GM23338 (cell line): ENCODE results near the gene SLC6A7. TPM values are rescaled to one million over a fixed set of nuclear protein-coding genes. Genes with fewer than 3 reads are reported as not detected.

Source experiments
- polyA plus RNA-seq: library from polyadenylated mRNA; unstranded; fragments of >200 nt; fragmentation: Nextera tagmentation; extraction: Ambion mirVana; gene quantifications from 2 replicates; pipeline ENCODE4 v1.2.1, GENCODE V29; 2016
- total RNA-seq: library from RNA; depleted of rRNA; stranded (reverse); fragments of >200 nt; shearing (Covaris generic); gene quantifications from 2 replicates; pipeline ENCODE4 v1.2.3, GENCODE V29; 2014; rRNA removed
- TF ChIP-seq, protein P1 (sequence below): fragments of 250-450 bp; sonication (Bioruptor Pico); IDR thresholded peaks from 2 replicates; pipeline ENCODE4 v1.5.0; 2020; ENCODE audit warnings: mild to moderate bottlenecking, moderate library complexity

The SLC6A7 gene
- total and polyA plus RNA-seq, 2 experiments from 2014 or later = not detected

DNA sequence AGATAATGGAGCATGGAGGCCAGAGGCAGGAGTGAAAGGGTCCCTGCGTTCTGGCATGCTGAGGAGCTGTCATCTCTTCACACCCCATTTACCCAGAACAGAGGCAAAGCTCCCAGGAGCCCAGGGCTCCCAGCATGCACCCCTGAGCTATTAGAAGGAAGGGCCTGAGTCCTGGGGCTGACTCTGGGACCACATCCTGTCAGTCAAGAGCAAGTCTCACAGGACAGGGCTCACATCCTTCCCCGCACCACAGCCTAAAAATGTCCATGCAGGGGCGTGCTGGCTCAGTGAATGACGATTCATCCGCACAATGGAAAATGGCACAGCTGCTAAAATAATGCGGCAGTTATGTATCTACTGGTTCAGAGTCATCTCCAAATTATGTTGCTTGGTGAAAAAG is 68.3 kb downstream of the SLC6A7 start (continued):
- TF ChIP-seq, protein P1, sequence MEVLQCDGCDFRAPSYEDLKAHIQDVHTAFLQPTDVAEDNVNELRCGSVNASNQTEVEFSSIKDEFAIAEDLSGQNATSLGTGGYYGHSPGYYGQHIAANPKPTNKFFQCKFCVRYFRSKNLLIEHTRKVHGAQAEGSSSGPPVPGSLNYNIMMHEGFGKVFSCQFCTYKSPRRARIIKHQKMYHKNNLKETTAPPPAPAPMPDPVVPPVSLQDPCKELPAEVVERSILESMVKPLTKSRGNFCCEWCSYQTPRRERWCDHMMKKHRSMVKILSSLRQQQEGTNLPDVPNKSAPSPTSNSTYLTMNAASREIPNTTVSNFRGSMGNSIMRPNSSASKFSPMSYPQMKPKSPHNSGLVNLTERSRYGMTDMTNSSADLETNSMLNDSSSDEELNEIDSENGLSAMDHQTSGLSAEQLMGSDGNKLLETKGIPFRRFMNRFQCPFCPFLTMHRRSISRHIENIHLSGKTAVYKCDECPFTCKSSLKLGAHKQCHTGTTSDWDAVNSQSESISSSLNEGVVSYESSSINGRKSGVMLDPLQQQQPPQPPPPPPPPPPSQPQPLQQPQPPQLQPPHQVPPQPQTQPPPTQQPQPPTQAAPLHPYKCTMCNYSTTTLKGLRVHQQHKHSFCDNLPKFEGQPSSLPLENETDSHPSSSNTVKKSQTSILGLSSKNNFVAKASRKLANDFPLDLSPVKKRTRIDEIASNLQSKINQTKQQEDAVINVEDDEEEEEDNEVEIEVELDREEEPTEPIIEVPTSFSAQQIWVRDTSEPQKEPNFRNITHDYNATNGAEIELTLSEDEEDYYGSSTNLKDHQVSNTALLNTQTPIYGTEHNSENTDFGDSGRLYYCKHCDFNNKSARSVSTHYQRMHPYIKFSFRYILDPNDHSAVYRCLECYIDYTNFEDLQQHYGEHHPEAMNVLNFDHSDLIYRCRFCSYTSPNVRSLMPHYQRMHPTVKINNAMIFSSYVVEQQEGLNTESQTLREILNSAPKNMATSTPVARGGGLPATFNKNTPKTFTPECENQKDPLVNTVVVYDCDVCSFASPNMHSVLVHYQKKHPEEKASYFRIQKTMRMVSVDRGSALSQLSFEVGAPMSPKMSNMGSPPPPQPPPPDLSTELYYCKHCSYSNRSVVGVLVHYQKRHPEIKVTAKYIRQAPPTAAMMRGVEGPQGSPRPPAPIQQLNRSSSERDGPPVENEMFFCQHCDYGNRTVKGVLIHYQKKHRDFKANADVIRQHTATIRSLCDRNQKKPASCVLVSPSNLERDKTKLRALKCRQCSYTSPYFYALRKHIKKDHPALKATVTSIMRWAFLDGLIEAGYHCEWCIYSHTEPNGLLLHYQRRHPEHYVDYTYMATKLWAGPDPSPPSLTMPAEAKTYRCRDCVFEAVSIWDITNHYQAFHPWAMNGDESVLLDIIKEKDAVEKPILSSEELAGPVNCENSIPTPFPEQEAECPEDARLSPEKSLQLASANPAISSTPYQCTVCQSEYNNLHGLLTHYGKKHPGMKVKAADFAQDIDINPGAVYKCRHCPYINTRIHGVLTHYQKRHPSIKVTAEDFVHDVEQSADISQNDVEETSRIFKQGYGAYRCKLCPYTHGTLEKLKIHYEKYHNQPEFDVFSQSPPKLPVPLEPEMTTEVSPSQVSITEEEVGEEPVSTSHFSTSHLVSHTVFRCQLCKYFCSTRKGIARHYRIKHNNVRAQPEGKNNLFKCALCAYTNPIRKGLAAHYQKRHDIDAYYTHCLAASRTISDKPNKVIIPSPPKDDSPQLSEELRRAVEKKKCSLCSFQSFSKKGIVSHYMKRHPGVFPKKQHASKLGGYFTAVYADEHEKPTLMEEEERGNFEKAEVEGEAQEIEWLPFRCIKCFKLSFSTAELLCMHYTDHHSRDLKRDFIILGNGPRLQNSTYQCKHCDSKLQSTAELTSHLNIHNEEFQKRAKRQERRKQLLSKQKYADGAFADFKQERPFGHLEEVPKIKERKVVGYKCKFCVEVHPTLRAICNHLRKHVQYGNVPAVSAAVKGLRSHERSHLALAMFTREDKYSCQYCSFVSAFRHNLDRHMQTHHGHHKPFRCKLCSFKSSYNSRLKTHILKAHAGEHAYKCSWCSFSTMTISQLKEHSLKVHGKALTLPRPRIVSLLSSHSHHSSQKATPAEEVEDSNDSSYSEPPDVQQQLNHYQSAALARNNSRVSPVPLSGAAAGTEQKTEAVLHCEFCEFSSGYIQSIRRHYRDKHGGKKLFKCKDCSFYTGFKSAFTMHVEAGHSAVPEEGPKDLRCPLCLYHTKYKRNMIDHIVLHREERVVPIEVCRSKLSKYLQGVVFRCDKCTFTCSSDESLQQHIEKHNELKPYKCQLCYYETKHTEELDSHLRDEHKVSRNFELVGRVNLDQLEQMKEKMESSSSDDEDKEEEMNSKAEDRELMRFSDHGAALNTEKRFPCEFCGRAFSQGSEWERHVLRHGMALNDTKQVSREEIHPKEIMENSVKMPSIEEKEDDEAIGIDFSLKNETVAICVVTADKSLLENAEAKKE (CRISPR knock-in tag) = no peak

Other genes with a start within 250 kb of the SLC6A7 start
- gene PDE6A, start 245.3 kb upstream of the SLC6A7 start, total RNA-seq = not detected in 2 replicates
- gene PDE6A, start 245.3 kb upstream of the SLC6A7 start, polyA plus RNA-seq = 0.08 TPM in 1 of 2 replicates, not detected in the other
- 11.3 and 11.5 TPM in 2 replicates for gene SLC26A2, start 229.3 kb upstream of the SLC6A7 start, total RNA-seq
- gene SLC26A2, start 229.3 kb upstream of the SLC6A7 start, polyA plus RNA-seq = 3.4 and 3.5 TPM in 2 replicates
- gene TIGD6, start 189.4 kb upstream of the SLC6A7 start, total RNA-seq = 1.7 and 2.1 TPM in 2 replicates
- 1.4 and 2.1 TPM in 2 replicates for gene TIGD6, start 189.4 kb upstream of the SLC6A7 start, polyA plus RNA-seq
- gene HMGXB3, start 189.3 kb upstream of the SLC6A7 start, total RNA-seq = 27.0 and 37.9 TPM in 2 replicates
- 9.4 and 10.6 TPM in 2 replicates for gene HMGXB3, start 189.3 kb upstream of the SLC6A7 start, polyA plus RNA-seq
- not detected in 2 replicates for gene CSF1R, start 103.5 kb upstream of the SLC6A7 start, total RNA-seq
- gene CSF1R, start 103.5 kb upstream of the SLC6A7 start, polyA plus RNA-seq = 0.21 TPM in 1 of 2 replicates, not detected in the other
- 7.1 and 11.3 TPM in 2 replicates for gene PDGFRB, start 34.2 kb upstream of the SLC6A7 start, total RNA-seq
- gene PDGFRB, start 34.2 kb upstream of the SLC6A7 start, polyA plus RNA-seq = 4.1 and 4.5 TPM in 2 replicates
- gene CDX1, start 23.3 kb upstream of the SLC6A7 start, total RNA-seq = not detected in 2 replicates
- gene CDX1, start 23.3 kb upstream of the SLC6A7 start, polyA plus RNA-seq = not detected in 2 replicates
- not detected in 2 replicates for gene CAMK2A, start 99.7 kb downstream of the SLC6A7 start, total RNA-seq
- 0.18 TPM in 1 of 2 replicates, not detected in the other for gene CAMK2A, start 99.7 kb downstream of the SLC6A7 start, polyA plus RNA-seq
- 6.9 and 7.1 TPM in 2 replicates for gene ARSI, start 112.8 kb downstream of the SLC6A7 start, total RNA-seq
- 0.99 and 1.6 TPM in 2 replicates for gene ARSI, start 112.8 kb downstream of the SLC6A7 start, polyA plus RNA-seq
- gene TCOF1, start 167.6 kb downstream of the SLC6A7 start, total RNA-seq = 152 and 165 TPM in 2 replicates
- gene TCOF1, start 167.6 kb downstream of the SLC6A7 start, polyA plus RNA-seq = 83.4 and 86.8 TPM in 2 replicates
- 49.8 and 54.8 TPM in 2 replicates for gene CD74, start 222.8 kb downstream of the SLC6A7 start, total RNA-seq
- 98.4 and 105 TPM in 2 replicates for gene CD74, start 222.8 kb downstream of the SLC6A7 start, polyA plus RNA-seq